ENCODE data around the gene SF3A2.

The SF3A2 gene

GRCh38 chr19:2240881-2241760, 4.5 kb downstream of the SF3A2 start:
- Histone ChIP-seq H3K4me3 (ENCODE audit: low read depth in 1 of 2, low read length in 2 of 2) (peak overlapping the region; percentile 30 to 52), H3K9me3 (ENCODE audit: control insufficient read depth in 1 of 2, low read length in 2 of 2) (no peaks in the 10 kb centered on the region), H3K27me3 (ENCODE audit: control insufficient read depth in 1 of 2, insufficient read depth in 2 of 2, low read length in 2 of 2) (no peaks in the 10 kb centered on the region), H3K36me3 (ENCODE audit: control insufficient read depth in 1 of 2, insufficient read depth in 2 of 2, low read length in 2 of 2) (peaks cover 18 to 30% of the 10 kb centered on the region in 2 donors), H3K9ac (ENCODE audit: low read depth in 1 of 2, low read length in 2 of 2) (peak overlapping the region; percentile 48 to 57), H3K4me1 (ENCODE audit: control insufficient read depth in 1 of 2, insufficient read depth in 2 of 2, low read length in 2 of 2) (peaks cover 68 to 69% of the 10 kb centered on the region in 2 donors), H3K27ac (ENCODE audit: low read depth, low read length) (no peak overlapping the region)

GRCh38 chr19:2242092-2242537, 5.5 kb downstream of the SF3A2 start:
- Histone ChIP-seq H3K9me3 (ENCODE audit: control insufficient read depth in 1 of 2, low read length in 2 of 2) (no peaks in the 10 kb centered on the region), H3K27me3 (ENCODE audit: control insufficient read depth in 1 of 2, insufficient read depth in 2 of 2, low read length in 2 of 2) (no peaks in the 10 kb centered on the region), H3K4me3 (ENCODE audit: low read depth in 1 of 2, low read length in 2 of 2) (peak overlapping the region; percentile 30 to 52), H3K4me1 (ENCODE audit: control insufficient read depth in 1 of 2, insufficient read depth in 2 of 2, low read length in 2 of 2) (peaks cover 67 to 68% of the 10 kb centered on the region in 2 donors), H3K9ac (ENCODE audit: low read depth in 1 of 2, low read length in 2 of 2) (peak overlapping the region; percentile 18 to 48), H3K27ac (ENCODE audit: low read depth, low read length) (no peak overlapping the region), H3K36me3 (ENCODE audit: control insufficient read depth in 1 of 2, insufficient read depth in 2 of 2, low read length in 2 of 2) (peaks cover 24 to 40% of the 10 kb centered on the region in 2 donors)

DNA sequence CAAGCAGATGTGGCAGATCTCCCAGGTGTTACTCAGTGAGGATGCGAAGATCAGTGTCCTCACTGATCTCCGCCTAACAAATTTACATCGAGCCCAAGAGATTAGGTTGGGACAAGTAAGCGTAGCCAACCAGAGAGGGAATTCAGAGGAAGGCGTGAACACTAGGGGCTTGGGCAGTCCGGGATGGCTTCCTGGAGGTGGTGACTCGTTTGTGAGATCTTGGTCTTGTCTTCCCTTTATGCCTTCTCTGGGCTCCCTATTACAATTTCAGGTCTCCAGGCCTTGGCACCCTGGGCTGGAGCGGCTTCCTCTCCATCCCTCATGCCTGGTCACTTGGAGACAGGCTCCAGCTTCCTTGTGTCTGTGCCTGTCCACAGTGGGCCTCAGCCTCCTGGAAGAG, 6.2 kb downstream of the SF3A2 start:
- H3K27ac ChIP-seq (ENCODE audit: low read depth, low read length), result no peak overlapping the region
- no peaks in the 10 kb centered on the region for H3K9me3 ChIP-seq (ENCODE audit: control insufficient read depth in 1 of 2, low read length in 2 of 2)
- H3K27me3 ChIP-seq (ENCODE audit: control insufficient read depth in 1 of 2, insufficient read depth in 2 of 2, low read length in 2 of 2), result no peaks in the 10 kb centered on the region
- H3K4me1 ChIP-seq (ENCODE audit: control insufficient read depth in 1 of 2, insufficient read depth in 2 of 2, low read length in 2 of 2), result peaks cover 60 to 62% of the 10 kb centered on the region in 2 donors
- no peak overlapping the region for H3K4me3 ChIP-seq (ENCODE audit: low read depth in 1 of 2, low read length in 2 of 2)
- H3K9ac ChIP-seq (ENCODE audit: low read depth in 1 of 2, low read length in 2 of 2), result peak overlapping the region in 1 of 2 donors; percentile 18
- peaks cover 29 to 44% of the 10 kb centered on the region in 2 donors for H3K36me3 ChIP-seq (ENCODE audit: control insufficient read depth in 1 of 2, insufficient read depth in 2 of 2, low read length in 2 of 2)

- peaks cover 54 to 55% of the 10 kb centered on the region in 2 donors for H3K4me1 ChIP-seq (ENCODE audit: control insufficient read depth in 1 of 2, insufficient read depth in 2 of 2, low read length in 2 of 2)
- no peaks in the 10 kb centered on the region for H3K9me3 ChIP-seq (ENCODE audit: control insufficient read depth in 1 of 2, low read length in 2 of 2)
- H3K4me3 ChIP-seq (ENCODE audit: low read depth in 1 of 2, low read length in 2 of 2), result peak overlapping the region; percentile 2 to 35
- H3K9ac ChIP-seq (ENCODE audit: low read depth in 1 of 2, low read length in 2 of 2), result peak overlapping the region in 1 of 2 donors; percentile 4
- H3K27me3 ChIP-seq (ENCODE audit: control insufficient read depth in 1 of 2, insufficient read depth in 2 of 2, low read length in 2 of 2), result no peaks in the 10 kb centered on the region
- no peak overlapping the region for H3K27ac ChIP-seq (ENCODE audit: low read depth, low read length)
- peaks cover 29 to 44% of the 10 kb centered on the region in 2 donors for H3K36me3 ChIP-seq (ENCODE audit: control insufficient read depth in 1 of 2, insufficient read depth in 2 of 2, low read length in 2 of 2)
Measured at GRCh38 chr19:2243274-2244124, 6.9 kb downstream of the SF3A2 start.

- H3K36me3 ChIP-seq (ENCODE audit: control insufficient read depth in 1 of 2, insufficient read depth in 2 of 2, low read length in 2 of 2), result peaks cover 29 to 44% of the 10 kb centered on the region in 2 donors
- H3K27ac ChIP-seq (ENCODE audit: low read depth, low read length), result no peak overlapping the region
- H3K9me3 ChIP-seq (ENCODE audit: control insufficient read depth in 1 of 2, low read length in 2 of 2), result no peaks in the 10 kb centered on the region
- peak overlapping the region in 1 of 2 donors; percentile 4 for H3K9ac ChIP-seq (ENCODE audit: low read depth in 1 of 2, low read length in 2 of 2)
- peaks cover 48 to 51% of the 10 kb centered on the region in 2 donors for H3K4me1 ChIP-seq (ENCODE audit: control insufficient read depth in 1 of 2, insufficient read depth in 2 of 2, low read length in 2 of 2)
- H3K27me3 ChIP-seq (ENCODE audit: control insufficient read depth in 1 of 2, insufficient read depth in 2 of 2, low read length in 2 of 2), result peaks cover 0 to 1% of the 10 kb centered on the region in 2 donors
- peak overlapping the region in 1 of 2 donors; percentile 2 for H3K4me3 ChIP-seq (ENCODE audit: low read depth in 1 of 2, low read length in 2 of 2)
Measured at GRCh38 chr19:2244125-2244411, 7.4 kb downstream of the SF3A2 start.

DNA sequence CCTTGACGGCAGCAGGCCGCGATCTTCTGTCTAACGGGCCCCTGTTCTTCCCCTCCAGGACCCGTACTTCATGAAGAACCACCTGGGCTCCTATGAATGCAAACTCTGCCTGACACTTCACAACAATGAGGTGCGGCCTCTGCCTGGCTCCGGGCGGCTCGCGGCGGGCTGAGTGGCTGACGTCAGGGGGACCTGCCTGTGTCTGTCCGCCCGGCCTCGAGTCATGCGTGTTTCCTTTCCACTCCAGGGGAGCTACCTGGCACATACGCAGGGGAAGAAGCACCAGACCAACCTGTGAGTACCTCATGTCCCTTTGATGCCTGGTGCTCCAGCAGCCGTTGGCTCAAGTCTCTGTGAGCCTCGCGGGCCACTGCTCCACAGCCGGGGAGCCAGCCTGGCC, 7.9 kb downstream of the SF3A2 start:
- Histone ChIP-seq H3K9me3 (ENCODE audit: control insufficient read depth in 1 of 2, low read length in 2 of 2) (no peaks in the 10 kb centered on the region), H3K36me3 (ENCODE audit: control insufficient read depth in 1 of 2, insufficient read depth in 2 of 2, low read length in 2 of 2) (peaks cover 29 to 44% of the 10 kb centered on the region in 2 donors), H3K4me1 (ENCODE audit: control insufficient read depth in 1 of 2, insufficient read depth in 2 of 2, low read length in 2 of 2) (peaks cover 44 to 47% of the 10 kb centered on the region in 2 donors), H3K27ac (ENCODE audit: low read depth, low read length) (no peak overlapping the region), H3K9ac (ENCODE audit: low read depth in 1 of 2, low read length in 2 of 2) (no peak overlapping the region), H3K4me3 (ENCODE audit: low read depth in 1 of 2, low read length in 2 of 2) (no peak overlapping the region), H3K27me3 (ENCODE audit: control insufficient read depth in 1 of 2, insufficient read depth in 2 of 2, low read length in 2 of 2) (peaks cover 4 to 5% of the 10 kb centered on the region in 2 donors)

GRCh38 chr19:2245273-2245672, 8.6 kb downstream of the SF3A2 start:
- peaks cover 39 to 40% of the 10 kb centered on the region in 2 donors for H3K4me1 ChIP-seq (ENCODE audit: control insufficient read depth in 1 of 2, insufficient read depth in 2 of 2, low read length in 2 of 2)
- no peak overlapping the region for H3K9ac ChIP-seq (ENCODE audit: low read depth in 1 of 2, low read length in 2 of 2)
- no peak overlapping the region for H3K4me3 ChIP-seq (ENCODE audit: low read depth in 1 of 2, low read length in 2 of 2)
- H3K27me3 ChIP-seq (ENCODE audit: control insufficient read depth in 1 of 2, insufficient read depth in 2 of 2, low read length in 2 of 2), result peaks cover 11 to 13% of the 10 kb centered on the region in 2 donors
- H3K9me3 ChIP-seq (ENCODE audit: control insufficient read depth in 1 of 2, low read length in 2 of 2), result no peaks in the 10 kb centered on the region
- H3K27ac ChIP-seq (ENCODE audit: low read depth, low read length), result no peak overlapping the region
- H3K36me3 ChIP-seq (ENCODE audit: control insufficient read depth in 1 of 2, insufficient read depth in 2 of 2, low read length in 2 of 2), result peaks cover 29 to 44% of the 10 kb centered on the region in 2 donors

DNA sequence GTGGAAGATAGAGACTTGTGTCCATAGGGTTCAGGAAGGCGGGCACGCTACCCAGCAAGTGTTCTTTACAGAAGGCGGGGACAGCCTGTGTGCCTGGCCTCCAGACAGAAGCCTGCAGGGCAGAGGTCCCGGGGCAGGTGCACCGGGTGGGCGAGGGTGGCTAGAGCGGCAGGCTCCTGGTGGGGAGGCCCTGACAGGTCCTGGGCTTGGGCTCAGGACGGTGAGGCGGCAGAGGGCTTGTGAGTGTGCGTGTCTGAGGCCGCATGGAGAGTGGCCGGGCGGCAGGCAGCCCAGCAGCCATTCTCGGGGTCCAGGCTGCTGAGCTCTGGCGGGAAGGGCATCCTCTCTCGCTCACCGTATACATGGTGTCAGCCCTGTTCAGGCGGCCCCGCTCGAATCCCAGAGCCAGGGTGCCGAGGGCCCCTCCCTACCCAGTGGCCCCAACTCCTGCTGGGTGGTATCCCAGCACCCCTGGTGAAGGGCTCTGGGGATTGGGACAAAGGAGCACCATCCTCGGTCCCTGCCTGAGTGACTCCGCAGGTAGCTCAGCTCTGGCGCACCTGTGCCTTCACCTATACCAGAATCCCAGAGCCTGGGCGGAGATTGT, 9.5 kb downstream of the SF3A2 start:
- Histone ChIP-seq H3K36me3 (ENCODE audit: control insufficient read depth in 1 of 2, insufficient read depth in 2 of 2, low read length in 2 of 2) (peaks cover 29 to 44% of the 10 kb centered on the region in 2 donors), H3K27me3 (ENCODE audit: control insufficient read depth in 1 of 2, insufficient read depth in 2 of 2, low read length in 2 of 2) (peaks cover 20% of the 10 kb centered on the region in 2 donors), H3K4me3 (ENCODE audit: low read depth in 1 of 2, low read length in 2 of 2) (no peak overlapping the region), H3K27ac (ENCODE audit: low read depth, low read length) (no peak overlapping the region), H3K9me3 (ENCODE audit: control insufficient read depth in 1 of 2, low read length in 2 of 2) (no peaks in the 10 kb centered on the region), H3K9ac (ENCODE audit: low read depth in 1 of 2, low read length in 2 of 2) (no peak overlapping the region), H3K4me1 (ENCODE audit: control insufficient read depth in 1 of 2, insufficient read depth in 2 of 2, low read length in 2 of 2) (peaks cover 31 to 32% of the 10 kb centered on the region in 2 donors)

DNA sequence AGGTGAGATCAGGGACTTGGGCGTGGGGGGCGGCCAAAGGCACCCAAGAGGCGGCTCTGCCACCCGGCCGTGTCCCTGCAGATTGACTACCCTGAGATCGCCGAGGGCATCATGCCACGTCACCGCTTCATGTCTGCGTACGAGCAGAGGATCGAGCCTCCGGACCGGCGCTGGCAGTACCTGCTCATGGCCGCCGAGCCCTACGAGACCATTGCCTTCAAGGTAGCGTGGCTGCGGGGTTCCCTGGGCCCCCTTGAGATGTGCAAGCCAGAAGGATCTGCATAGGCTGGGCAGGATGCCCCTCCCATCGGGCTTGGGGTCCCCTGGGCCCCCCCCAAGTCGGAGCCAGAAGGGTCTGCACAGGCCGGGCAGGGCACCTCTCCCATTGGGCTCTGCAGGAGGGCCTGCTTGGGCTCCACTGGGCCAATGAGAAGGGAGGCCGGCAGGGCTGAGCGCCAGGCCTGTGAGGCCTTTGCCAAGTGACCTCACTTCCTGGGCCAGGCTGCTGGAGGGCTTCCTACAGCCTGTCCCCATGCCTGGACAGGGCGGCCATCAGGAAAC, 10.3 kb downstream of the SF3A2 start:
- Histone ChIP-seq H3K36me3 (ENCODE audit: control insufficient read depth in 1 of 2, insufficient read depth in 2 of 2, low read length in 2 of 2) (peaks cover 29 to 44% of the 10 kb centered on the region in 2 donors), H3K9me3 (ENCODE audit: control insufficient read depth in 1 of 2, low read length in 2 of 2) (no peaks in the 10 kb centered on the region), H3K27me3 (ENCODE audit: control insufficient read depth in 1 of 2, insufficient read depth in 2 of 2, low read length in 2 of 2) (peaks cover 24% of the 10 kb centered on the region in 2 donors), H3K27ac (ENCODE audit: low read depth, low read length) (no peak overlapping the region), H3K4me3 (ENCODE audit: low read depth in 1 of 2, low read length in 2 of 2) (no peak overlapping the region), H3K4me1 (ENCODE audit: control insufficient read depth in 1 of 2, insufficient read depth in 2 of 2, low read length in 2 of 2) (peaks cover 23 to 28% of the 10 kb centered on the region in 2 donors), H3K9ac (ENCODE audit: low read depth in 1 of 2, low read length in 2 of 2) (no peak overlapping the region)
